Endothelial cell of umbilical vein (primary cell): ENCODE measurements around the gene LAMB2.

ENCODE experiments used
- EZH2 ChIP-seq: IDR thresholded peaks from 2 replicates; pipeline ENCODE4 v1.6.1; 2012; ENCODE audit warnings: borderline replicate concordance, low read depth, mild to moderate bottlenecking, moderate library complexity, low read length, inconsistent platforms; ENCODE audit not compliant: severe bottlenecking
- MYC ChIP-seq: IDR thresholded peaks from one replicate; pipeline ENCODE4 v1.6.1; 2011; ENCODE audit warnings: mild to moderate bottlenecking, low read depth, low read length
- POLR2A ChIP-seq: IDR thresholded peaks from 2 replicates; pipeline ENCODE4 v1.6.1; 2012; ENCODE audit warnings: low read depth, mild to moderate bottlenecking, control low read depth, low read length
- TF ChIP-seq, protein P1 (sequence below), 2 donors: IDR thresholded peaks; 1 replicate in 1 of 2; 2 replicates in 1 of 2; pipeline ENCODE4 v1.5.1; 2011; ENCODE audit warnings: low read length in 2 of 2, mild to moderate bottlenecking in 2 of 2, moderate library complexity in 2 of 2, control low read depth in 1 of 2, inconsistent platforms in 1 of 2, low read depth in 1 of 2; ENCODE audit not compliant: insufficient read depth in 1 of 2; ENCODE audit errors: extremely low read depth in 1 of 2
- TF ChIP-seq, protein P2 (sequence below): IDR thresholded peaks from 2 replicates; pipeline ENCODE4 v1.6.1; 2011; ENCODE audit not compliant: insufficient read depth, insufficient read length

DNA sequence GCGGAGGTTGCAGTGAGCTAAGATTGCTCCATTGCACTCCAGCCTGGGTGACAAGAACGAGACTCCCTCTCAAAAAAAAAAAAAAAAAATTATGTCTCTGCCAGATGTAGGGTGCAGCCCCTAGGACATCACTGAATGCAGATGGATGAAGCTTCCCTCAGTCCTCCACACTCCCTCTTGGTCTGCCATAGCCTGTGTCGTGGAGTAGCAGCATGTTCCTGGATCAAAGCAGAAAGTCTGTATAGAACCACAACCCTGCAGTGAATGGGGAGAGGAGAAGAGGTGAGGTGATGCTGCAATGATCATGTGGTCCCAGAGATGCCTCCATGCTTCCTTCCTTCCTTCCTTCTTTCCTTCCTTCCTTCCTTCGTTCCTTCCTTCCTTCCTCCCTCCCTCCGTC lies 15.3 kb upstream of the LAMB2 start:
- TF ChIP-seq, protein P1, sequence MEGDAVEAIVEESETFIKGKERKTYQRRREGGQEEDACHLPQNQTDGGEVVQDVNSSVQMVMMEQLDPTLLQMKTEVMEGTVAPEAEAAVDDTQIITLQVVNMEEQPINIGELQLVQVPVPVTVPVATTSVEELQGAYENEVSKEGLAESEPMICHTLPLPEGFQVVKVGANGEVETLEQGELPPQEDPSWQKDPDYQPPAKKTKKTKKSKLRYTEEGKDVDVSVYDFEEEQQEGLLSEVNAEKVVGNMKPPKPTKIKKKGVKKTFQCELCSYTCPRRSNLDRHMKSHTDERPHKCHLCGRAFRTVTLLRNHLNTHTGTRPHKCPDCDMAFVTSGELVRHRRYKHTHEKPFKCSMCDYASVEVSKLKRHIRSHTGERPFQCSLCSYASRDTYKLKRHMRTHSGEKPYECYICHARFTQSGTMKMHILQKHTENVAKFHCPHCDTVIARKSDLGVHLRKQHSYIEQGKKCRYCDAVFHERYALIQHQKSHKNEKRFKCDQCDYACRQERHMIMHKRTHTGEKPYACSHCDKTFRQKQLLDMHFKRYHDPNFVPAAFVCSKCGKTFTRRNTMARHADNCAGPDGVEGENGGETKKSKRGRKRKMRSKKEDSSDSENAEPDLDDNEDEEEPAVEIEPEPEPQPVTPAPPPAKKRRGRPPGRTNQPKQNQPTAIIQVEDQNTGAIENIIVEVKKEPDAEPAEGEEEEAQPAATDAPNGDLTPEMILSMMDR (IDR thresholded peaks at IDR 0.05; ENCODE audit: extremely low read depth in 1 of 2, insufficient read depth in 1 of 2, low read depth in 1 of 2, low read length in 2 of 2): no peak
- TF ChIP-seq POLR2A (no peak), MYC (no peak), EZH2 (no peak)
- TF ChIP-seq, protein P2, sequence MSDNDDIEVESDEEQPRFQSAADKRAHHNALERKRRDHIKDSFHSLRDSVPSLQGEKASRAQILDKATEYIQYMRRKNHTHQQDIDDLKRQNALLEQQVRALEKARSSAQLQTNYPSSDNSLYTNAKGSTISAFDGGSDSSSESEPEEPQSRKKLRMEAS: no peak
